HCT116 (cell line): Measurements from ENCODE around the gene CETP. TPM values are rescaled to one million over a fixed set of nuclear protein-coding genes. Genes with fewer than 3 reads are reported as not detected.

Experiments used
- ATAC-seq: fragments of 200-7000 bp; cut with Tn5 transposase; 2 replicates; pipeline ENCODE4 v1.9.1; 2020; ENCODE audit warnings: mild to moderate bottlenecking, moderate library complexity
- BruUV-seq: library from RNA; stranded (reverse); fragments of 400-500 nt; replicated peaks from 2 replicates; lab custom pipeline; 2021; lab: Mats Ljungman, UMichigan
- CTCF ChIA-PET: fragments of 300-600 bp; sonication (Branson Sonifier 250); formaldehyde crosslinking; loops from one replicate; lab custom pipeline; 2021; ENCODE audit warnings: antibody characterized with exemption; lab: Charles Lee
- POLR2A ChIA-PET: fragments of 300-600, 350-600 bp; sonication (Branson Sonifier 250); formaldehyde crosslinking; loops from one replicate; lab custom pipeline; 2021; ENCODE audit warnings: antibody characterized with exemption; lab: Charles Lee
- RAD21 ChIA-PET, 2 experiments: fragments of 300-600 bp; sonication (Branson Sonifier 250); formaldehyde crosslinking; loops; one replicate each; lab custom pipeline; 2023; ENCODE audit warnings: low total read pairs in 2 of 2; ENCODE audit not compliant: uncharacterized antibody in 2 of 2, unreplicated experiment in 2 of 2, low non-redundant PET in 1 of 2; lab: Charles Lee
- DNase-seq: peaks from one replicate; pipeline ENCODE4 v3.0.0-alpha.2; 2010; ENCODE audit warnings: low read depth, low spot score
- H2AFZ ChIP-seq: fragments of 200-600 bp; shearing (Covaris generic), sonication (generic); 2 replicates; pipeline ENCODE4 v1.6.1; 2017; ENCODE audit warnings: low read depth, mixed run types, mixed read lengths, antibody characterized with exemption, low read length; ENCODE audit not compliant: poor library complexity, severe bottlenecking
- H3K27ac ChIP-seq: 2 replicates; pipeline ENCODE4 v1.5.1; 2012; ENCODE audit warnings: low read depth, low read length
- H3K27me3 ChIP-seq: fragments of 200-600 bp; sonication (generic); 2 replicates; pipeline ENCODE4 v1.6.1; 2016; ENCODE audit warnings: mixed run types, low read length, mixed read lengths; ENCODE audit not compliant: insufficient read depth
- H3K36me3 ChIP-seq, 2 experiments: fragments of 200-500 bp in 1 of 2; fragments of 200-600 bp in 1 of 2; sonication (Bioruptor generic) in 1 of 2; sonication (generic) in 1 of 2; 2 replicates each; pipeline versions ENCODE4 v1.5.1 to v1.6.1; 2014 to 2016; ENCODE audit warnings: low read length in 2 of 2, inconsistent platforms in 1 of 2, mixed read lengths in 1 of 2, mixed run types in 1 of 2; ENCODE audit not compliant: insufficient read depth in 2 of 2, control insufficient read depth in 1 of 2
- H3K4me1 ChIP-seq, 2 experiments: fragments of 200-600 bp in 1 of 2; sonication (generic) in 1 of 2; 2 replicates each; pipeline versions ENCODE4 v1.5.1 to v1.6.1; 2012 to 2017; ENCODE audit warnings: low read length in 2 of 2, inconsistent platforms in 1 of 2, mild to moderate bottlenecking in 1 of 2, mixed read lengths in 1 of 2, mixed run types in 1 of 2, moderate library complexity in 1 of 2; ENCODE audit not compliant: insufficient read depth in 2 of 2, control insufficient read depth in 1 of 2
- H3K4me2 ChIP-seq: fragments of 200-600 bp; sonication (generic); 2 replicates; pipeline ENCODE4 v1.6.1; 2017; ENCODE audit warnings: mixed run types, low read length, mixed read lengths
- H3K4me3 ChIP-seq, 2 experiments: fragments of 200-600 bp in 1 of 2; sonication (generic) in 1 of 2; replicated peaks in 1 of 2; 2 replicates each; pipeline ENCODE4 v1.5.1; 2011 to 2016; ENCODE audit warnings: low read length in 2 of 2, control low read depth in 1 of 2, low read depth in 1 of 2, mild to moderate bottlenecking in 1 of 2, mixed read lengths in 1 of 2, mixed run types in 1 of 2
- H3K79me2 ChIP-seq: fragments of 200-600 bp; sonication (generic); 2 replicates; pipeline ENCODE4 v1.6.1; 2017; ENCODE audit warnings: mild to moderate bottlenecking, mixed run types, low read length, moderate library complexity, mixed read lengths; ENCODE audit not compliant: insufficient read depth
- H3K9ac ChIP-seq: fragments of 200-600 bp; sonication (generic); 2 replicates; pipeline ENCODE4 v1.6.1; 2016; ENCODE audit warnings: low read length, mixed read lengths
- H3K9me2 ChIP-seq: fragments of 200-600 bp; sonication (generic), shearing (Covaris generic); 2 replicates; pipeline ENCODE4 v1.6.1; 2017; ENCODE audit warnings: mixed run types, mild to moderate bottlenecking, moderate library complexity; ENCODE audit not compliant: insufficient read depth
- H3K9me3 ChIP-seq, 2 experiments: fragments of 200-500 bp in 1 of 2; fragments of 200-600 bp in 1 of 2; sonication (Bioruptor generic) in 1 of 2; sonication (generic) in 1 of 2; 2 replicates each; pipeline ENCODE4 v1.6.1; 2014 to 2017; ENCODE audit warnings: low read length in 2 of 2, mixed read lengths in 2 of 2, inconsistent platforms in 1 of 2, low read depth in 1 of 2, mild to moderate bottlenecking in 1 of 2, mixed run types in 1 of 2, moderate library complexity in 1 of 2; ENCODE audit not compliant: control insufficient read depth in 1 of 2, insufficient read depth in 1 of 2
- H4K20me1 ChIP-seq: fragments of 200-600 bp; sonication (generic), shearing (Covaris generic); 2 replicates; pipeline ENCODE4 v1.6.1; 2017; ENCODE audit warnings: mixed run types, mild to moderate bottlenecking, moderate library complexity; ENCODE audit not compliant: insufficient read depth
- ATF3 ChIP-seq: IDR thresholded peaks from 2 replicates; pipeline ENCODE4 v1.6.1; 2012
- EZH2phosphoT487 ChIP-seq: fragments of 200-600 bp; IDR thresholded peaks from 2 replicates; pipeline ENCODE4 v1.6.1; 2018; ENCODE audit warnings: antibody characterized with exemption, borderline replicate concordance
- POLR2AphosphoS5 ChIP-seq: IDR thresholded peaks from 2 replicates; pipeline ENCODE4 v1.6.1; 2011; ENCODE audit warnings: mild to moderate bottlenecking, low read depth, low read length, moderate library complexity
- REST ChIP-seq: IDR thresholded peaks from 2 replicates; pipeline ENCODE4 v1.6.1; 2012; ENCODE audit warnings: low read depth
- SIN3A ChIP-seq: IDR thresholded peaks from 2 replicates; pipeline ENCODE4 v1.6.1; 2012; ENCODE audit warnings: low read depth
- SP1 ChIP-seq: IDR thresholded peaks from 2 replicates; pipeline ENCODE4 v1.6.1; 2012; ENCODE audit warnings: low read depth
- TCF7L2 ChIP-seq: IDR thresholded peaks from 2 replicates; pipeline ENCODE4 v1.7.0; 2011; ENCODE audit warnings: borderline replicate concordance, inconsistent platforms; ENCODE audit not compliant: insufficient read depth, insufficient read length; ENCODE audit errors: extremely low read depth
- YY1 ChIP-seq: IDR thresholded peaks from 2 replicates; pipeline ENCODE4 v1.6.1; 2011; ENCODE audit warnings: low read length, low read depth, moderate library complexity, mild to moderate bottlenecking; ENCODE audit not compliant: insufficient replicate concordance; ENCODE audit errors: extremely low read depth
- ZNF274 ChIP-seq: fragments of 200-500 bp; sonication (Bioruptor generic); IDR thresholded peaks from 2 replicates; pipeline ENCODE4 v1.6.1; 2014; ENCODE audit warnings: mild to moderate bottlenecking, low read depth, low read length, inconsistent platforms
- intact Hi-C: fragments of 100-400 bp; cut with micrococcal nuclease; formaldehyde crosslinking; loops from 2 replicates; pipeline ENCODE4 v1.10.0; 2022
- total RNA-seq: library from RNA; stranded (reverse); gene quantifications from one replicate; pipeline ENCODE4 v1.2.1, GENCODE V29; 2021; ENCODE audit not compliant: unreplicated experiment
- TF ChIP-seq, protein P1 (sequence below), 3 experiments: fragments of 200-600 bp in 1 of 3; sonication (generic) in 1 of 3; IDR thresholded peaks in 2 of 3; conservative IDR thresholded peaks in 1 of 3; 2 replicates each; pipeline ENCODE4 v1.5.1; 2012 to 2017; ENCODE audit warnings: low read depth in 2 of 3, low read length in 2 of 3, antibody characterized with exemption in 1 of 3, borderline replicate concordance in 1 of 3, control low read depth in 1 of 3, mild to moderate bottlenecking in 1 of 3, mixed read lengths in 1 of 3, mixed run types in 1 of 3, moderate library complexity in 1 of 3; ENCODE audit not compliant: insufficient read depth in 1 of 3
- TF ChIP-seq, protein P2 (sequence below): IDR thresholded peaks from 2 replicates; pipeline ENCODE4 v1.6.1; 2012

The CETP gene
- total RNA-seq, 1 experiment from 2014 or later = not detected

- Histone ChIP-seq H3K79me2 (no peaks in the 10 kb centered on the region), H4K20me1 (no peaks in the 10 kb centered on the region), H2AFZ (no peak overlapping the region), H3K9ac (no peak overlapping the region), H3K9me3 (no peaks in the 10 kb centered on the region), H3K27ac (no peak overlapping the region), H3K4me3 (no peak overlapping the region), H3K4me1 (no peaks in the 10 kb centered on the region), H3K9me2 (no peaks in the 10 kb centered on the region), H3K27me3 (no peaks in the 10 kb centered on the region), H3K4me2 (no peak overlapping the region), H3K36me3 (no peaks in the 10 kb centered on the region)
- ChIA-PET CTCF (no interaction called here), RAD21 (no interaction called here), POLR2A (no interaction called here)
- no TSS peak for BruUV-seq
- DNase-seq = no peak
- intact Hi-C loops = no loop called here
- TF ChIP-seq ATF3 (no peak), SIN3A (no peak), YY1 (no peak), ZNF274 (no peak)
- ATAC-seq = no peak
Measured at GRCh38 chr16:56974549-56975300, 13.0 kb downstream of the CETP start.

DNA sequence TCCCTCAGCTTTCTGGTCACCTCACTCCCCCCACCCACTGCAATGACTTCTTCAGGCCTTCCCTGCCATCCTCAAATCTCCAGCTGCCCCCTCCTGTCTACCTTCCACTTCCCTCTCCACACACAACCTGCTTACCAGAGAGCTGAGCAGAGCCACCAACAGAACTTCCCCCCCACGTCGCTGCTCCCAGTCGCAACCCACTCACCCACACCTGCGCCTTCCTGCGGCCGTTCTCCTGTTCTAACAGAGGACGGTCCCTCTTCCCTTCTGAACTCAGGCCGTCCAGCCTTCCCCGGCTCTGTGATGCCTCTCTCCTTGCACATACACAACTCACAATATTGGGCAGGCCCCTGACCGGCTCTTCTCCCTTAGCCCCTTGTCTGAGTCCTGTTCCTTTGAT, 14.0 kb downstream of the CETP start:
- Histone ChIP-seq H4K20me1 (no peaks in the 10 kb centered on the region), H3K4me1 (no peaks in the 10 kb centered on the region), H3K9me2 (no peaks in the 10 kb centered on the region), H3K9ac (no peak overlapping the region), H2AFZ (no peak overlapping the region), H3K9me3 (no peaks in the 10 kb centered on the region), H3K4me3 (no peak overlapping the region), H3K27ac (no peak overlapping the region)
- RAD21 ChIA-PET = no interaction called here
- TF ChIP-seq SIN3A = no peak
- no peak for TF ChIP-seq POLR2AphosphoS5
- no peak for TF ChIP-seq REST
- TF ChIP-seq, protein P1, sequence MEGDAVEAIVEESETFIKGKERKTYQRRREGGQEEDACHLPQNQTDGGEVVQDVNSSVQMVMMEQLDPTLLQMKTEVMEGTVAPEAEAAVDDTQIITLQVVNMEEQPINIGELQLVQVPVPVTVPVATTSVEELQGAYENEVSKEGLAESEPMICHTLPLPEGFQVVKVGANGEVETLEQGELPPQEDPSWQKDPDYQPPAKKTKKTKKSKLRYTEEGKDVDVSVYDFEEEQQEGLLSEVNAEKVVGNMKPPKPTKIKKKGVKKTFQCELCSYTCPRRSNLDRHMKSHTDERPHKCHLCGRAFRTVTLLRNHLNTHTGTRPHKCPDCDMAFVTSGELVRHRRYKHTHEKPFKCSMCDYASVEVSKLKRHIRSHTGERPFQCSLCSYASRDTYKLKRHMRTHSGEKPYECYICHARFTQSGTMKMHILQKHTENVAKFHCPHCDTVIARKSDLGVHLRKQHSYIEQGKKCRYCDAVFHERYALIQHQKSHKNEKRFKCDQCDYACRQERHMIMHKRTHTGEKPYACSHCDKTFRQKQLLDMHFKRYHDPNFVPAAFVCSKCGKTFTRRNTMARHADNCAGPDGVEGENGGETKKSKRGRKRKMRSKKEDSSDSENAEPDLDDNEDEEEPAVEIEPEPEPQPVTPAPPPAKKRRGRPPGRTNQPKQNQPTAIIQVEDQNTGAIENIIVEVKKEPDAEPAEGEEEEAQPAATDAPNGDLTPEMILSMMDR (IDR thresholded peaks at IDR 0.05 in 2 of 3, conservative IDR thresholded peaks at IDR 0.05 in 1 of 3; ENCODE audit: borderline replicate concordance in 1 of 3, insufficient read depth in 1 of 3, low read depth in 2 of 3, low read length in 2 of 3) = no peak
- no peak for TF ChIP-seq TCF7L2
- TF ChIP-seq, protein P2, sequence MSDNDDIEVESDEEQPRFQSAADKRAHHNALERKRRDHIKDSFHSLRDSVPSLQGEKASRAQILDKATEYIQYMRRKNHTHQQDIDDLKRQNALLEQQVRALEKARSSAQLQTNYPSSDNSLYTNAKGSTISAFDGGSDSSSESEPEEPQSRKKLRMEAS = no peak
- TF ChIP-seq ZNF274 = no peak
- no peak for TF ChIP-seq EZH2phosphoT487
- no peak for TF ChIP-seq SP1
- TF ChIP-seq, all 23 proteins: peak for 0
- intact Hi-C loops = no loop called here
- no TSS peak for BruUV-seq
- no peak overlapping the region for H3K4me2 ChIP-seq
- H3K79me2 ChIP-seq = no peaks in the 10 kb centered on the region
- ChIA-PET CTCF (interaction anchor here (3.1 kb wide), 1 partner anchor 11 kb away, joined by 12 read pairs; no protein-coding TSS in a partner anchor), POLR2A (no interaction called here)
- H3K36me3 ChIP-seq = no peaks in the 10 kb centered on the region
- DNase-seq (no peak), ATAC-seq (no peak)
- no peaks in the 10 kb centered on the region for H3K27me3 ChIP-seq
